Neutrophil (primary cell): ENCODE data around the gene PTPRG.

ENCODE experiments used
- H3K27ac ChIP-seq: fragments of 200-600 bp; sonication (generic); 2 replicates; pipeline ENCODE4 v1.5.1; 2016; ENCODE audit warnings: mild to moderate bottlenecking, moderate library complexity
- H3K27me3 ChIP-seq: fragments of 200-600 bp; sonication (generic); 2 replicates; pipeline ENCODE4 v1.6.0; 2016; ENCODE audit warnings: mild to moderate bottlenecking
- H3K36me3 ChIP-seq: fragments of 200-600 bp; sonication (generic); 2 replicates; pipeline ENCODE4 v1.5.1; 2017
- H3K4me1 ChIP-seq, 2 experiments: fragments of 200-600 bp in 1 of 2; sonication (generic) in 1 of 2; 1 replicate in 1 of 2; 2 replicates in 1 of 2; pipeline versions ENCODE4 v1.5.1 to v1.6.1; 2013 to 2016; ENCODE audit warnings: low read depth in 1 of 2, low read length in 1 of 2, mild to moderate bottlenecking in 1 of 2, moderate library complexity in 1 of 2; ENCODE audit not compliant: control insufficient read depth in 1 of 2, insufficient read depth in 1 of 2
- H3K4me3 ChIP-seq, 2 experiments: fragments of 200-600 bp in 1 of 2; sonication (generic) in 1 of 2; 1 replicate in 1 of 2; 2 replicates in 1 of 2; pipeline ENCODE4 v1.5.1; 2013 to 2016; ENCODE audit warnings: low read depth in 1 of 2, low read length in 1 of 2, mild to moderate bottlenecking in 1 of 2, moderate library complexity in 1 of 2
- H3K9me3 ChIP-seq: fragments of 200-600 bp; sonication (generic); 2 replicates; pipeline ENCODE4 v1.5.1; 2016
- CTCF ChIP-seq: fragments of 200-600 bp; sonication (generic); IDR thresholded peaks from 2 replicates; pipeline ENCODE4 v1.5.1; 2016; ENCODE audit warnings: antibody characterized with exemption

The PTPRG gene

GRCh38 chr3:61562042-61562720 lies 810 bp downstream of the PTPRG start:
- no peaks in the 10 kb centered on the region for H3K9me3 ChIP-seq
- no peak for TF ChIP-seq CTCF
- peak overlapping the region in 1 of 2 experiments; percentile 29 for H3K4me3 ChIP-seq
- H3K27me3 ChIP-seq: peaks cover 97% of the 10 kb centered on the region
- H3K36me3 ChIP-seq: no peaks in the 10 kb centered on the region
- H3K27ac ChIP-seq: no peak overlapping the region
- peaks cover 9 to 13% of the 10 kb centered on the region in 2 experiments for H3K4me1 ChIP-seq

- Histone ChIP-seq H3K36me3 (no peaks in the 10 kb centered on the region), H3K4me3 (no peak overlapping the region), H3K27me3 (peaks cover 90% of the 10 kb centered on the region), H3K9me3 (no peaks in the 10 kb centered on the region), H3K4me1 (peaks cover 9 to 13% of the 10 kb centered on the region in 2 experiments), H3K27ac (no peak overlapping the region)
- no peak for TF ChIP-seq CTCF
Observed at GRCh38 chr3:61562721-61563312, 1.4 kb downstream of the PTPRG start.

GRCh38 chr3:61563313-61564271 lies 2.2 kb downstream of the PTPRG start:
- Histone ChIP-seq H3K4me1 (peaks cover 9 to 13% of the 10 kb centered on the region in 2 experiments), H3K4me3 (no peak overlapping the region), H3K9me3 (no peaks in the 10 kb centered on the region), H3K27me3 (peaks cover 83% of the 10 kb centered on the region), H3K36me3 (no peaks in the 10 kb centered on the region), H3K27ac (no peak overlapping the region)
- no peak for TF ChIP-seq CTCF

- H3K4me3 ChIP-seq: no peak overlapping the region
- H3K4me1 ChIP-seq: peaks cover 9 to 13% of the 10 kb centered on the region in 2 experiments
- H3K36me3 ChIP-seq: no peaks in the 10 kb centered on the region
- no peak overlapping the region for H3K27ac ChIP-seq
- H3K27me3 ChIP-seq: peaks cover 73% of the 10 kb centered on the region
- no peak for TF ChIP-seq CTCF
- no peaks in the 10 kb centered on the region for H3K9me3 ChIP-seq
Observed at GRCh38 chr3:61564395-61565059, 3.2 kb downstream of the PTPRG start.

- Histone ChIP-seq H3K27ac (no peak overlapping the region), H3K36me3 (no peaks in the 10 kb centered on the region), H3K4me3 (no peak overlapping the region), H3K9me3 (no peaks in the 10 kb centered on the region), H3K4me1 (peaks cover 6 to 9% of the 10 kb centered on the region in 2 experiments), H3K27me3 (peaks cover 63% of the 10 kb centered on the region)
- TF ChIP-seq CTCF: no peak
Observed at GRCh38 chr3:61565569-61565968, 4.2 kb downstream of the PTPRG start.
